Trophoblast cell (in vitro differentiated cells and primary cell): ENCODE results near the gene SLIT3.

Experiments
- DNase-seq, 2 donors: peaks; one replicate each; pipeline ENCODE4 v3.0.0-alpha.2; 2016
- H2AFZ ChIP-seq: 2 replicates; pipeline ENCODE4 v1.6.1; 2013; ENCODE audit warnings: low read length, moderate library complexity, mild to moderate bottlenecking; ENCODE audit not compliant: insufficient read depth, poor library complexity
- H2AK5ac ChIP-seq: 2 replicates; pipeline ENCODE4 v1.6.1; 2013; ENCODE audit warnings: mild to moderate bottlenecking, low read length
- H2BK120ac ChIP-seq: 2 replicates; pipeline ENCODE4 v1.6.1; 2013; ENCODE audit warnings: low read length, mild to moderate bottlenecking, moderate library complexity; ENCODE audit not compliant: insufficient read depth, poor library complexity
- H2BK12ac ChIP-seq: 2 replicates; pipeline ENCODE4 v1.6.1; 2013; ENCODE audit warnings: mild to moderate bottlenecking, low read length, moderate library complexity
- H2BK5ac ChIP-seq: 2 replicates; pipeline ENCODE4 v1.6.1; 2013; ENCODE audit warnings: low read length, low read depth, moderate library complexity, mild to moderate bottlenecking; ENCODE audit not compliant: poor library complexity
- H3K14ac ChIP-seq: 2 replicates; pipeline ENCODE4 v1.6.1; 2013; ENCODE audit warnings: mild to moderate bottlenecking, low read length
- H3K18ac ChIP-seq: 2 replicates; pipeline ENCODE4 v1.6.1; 2013; ENCODE audit warnings: mild to moderate bottlenecking, low read length
- H3K23ac ChIP-seq: 2 replicates; pipeline ENCODE4 v1.6.1; 2013; ENCODE audit warnings: low read length
- H3K27ac ChIP-seq: 2 replicates; pipeline ENCODE4 v1.5.1; 2013; ENCODE audit warnings: low read depth, mild to moderate bottlenecking, inconsistent platforms, low read length, moderate library complexity
- H3K27me3 ChIP-seq: 2 replicates; pipeline ENCODE4 v1.6.1; 2013; ENCODE audit warnings: inconsistent platforms, mild to moderate bottlenecking, low read length, moderate library complexity; ENCODE audit not compliant: insufficient read depth
- H3K36me3 ChIP-seq, 2 experiments: 1 replicate in 1 of 2; 2 replicates in 1 of 2; pipeline ENCODE4 v1.6.1; 2013; ENCODE audit warnings: low read length in 2 of 2, mild to moderate bottlenecking in 2 of 2, moderate library complexity in 1 of 2; ENCODE audit not compliant: insufficient read depth in 2 of 2, control insufficient read depth in 1 of 2
- H3K4ac ChIP-seq: 2 replicates; pipeline ENCODE4 v1.6.1; 2013; ENCODE audit warnings: low read depth, mild to moderate bottlenecking, low read length, moderate library complexity
- H3K4me1 ChIP-seq, 2 experiments: 1 replicate in 1 of 2; 2 replicates in 1 of 2; pipeline ENCODE4 v1.6.1; 2013; ENCODE audit warnings: low read length in 2 of 2, mild to moderate bottlenecking in 2 of 2, moderate library complexity in 1 of 2; ENCODE audit not compliant: insufficient read depth in 2 of 2, control insufficient read depth in 1 of 2
- H3K4me2 ChIP-seq: 2 replicates; pipeline ENCODE4 v1.6.1; 2013; ENCODE audit warnings: inconsistent platforms, mild to moderate bottlenecking, low read length, moderate library complexity
- H3K4me3 ChIP-seq: 2 replicates; pipeline ENCODE4 v1.5.1; 2013; ENCODE audit warnings: mild to moderate bottlenecking, low read depth, low read length, inconsistent platforms
- H3K79me1 ChIP-seq: one replicate; pipeline ENCODE4 v1.6.1; 2013; ENCODE audit warnings: low read length
- H3K79me2 ChIP-seq: 2 replicates; pipeline ENCODE4 v1.6.1; 2013; ENCODE audit warnings: low read length, mild to moderate bottlenecking; ENCODE audit not compliant: control insufficient read depth, insufficient read depth, poor library complexity
- H3K9ac ChIP-seq: 2 replicates; pipeline ENCODE4 v1.6.1; 2013; ENCODE audit warnings: mild to moderate bottlenecking, low read length
- H3K9me3 ChIP-seq: 2 replicates; pipeline ENCODE4 v1.6.1; 2013; ENCODE audit warnings: low read depth, mild to moderate bottlenecking, control low read depth, inconsistent platforms, low read length; ENCODE audit not compliant: insufficient read depth
- H4K12ac ChIP-seq: 2 replicates; pipeline ENCODE4 v1.6.1; 2013; ENCODE audit warnings: low read depth, mild to moderate bottlenecking, low read length, moderate library complexity
- H4K8ac ChIP-seq: 2 replicates; pipeline ENCODE4 v1.6.1; 2013; ENCODE audit warnings: low read depth, mild to moderate bottlenecking, low read length, moderate library complexity
- H4K91ac ChIP-seq: one replicate; pipeline ENCODE4 v1.6.1; 2013; ENCODE audit warnings: low read depth, mild to moderate bottlenecking, low read length, moderate library complexity
- WGBS: extraction: QIAGEN DNeasy Blood & Tissue Kit; methylation state at CpG from one replicate; pipeline ENCODE4 v1.1.7; 2013; ENCODE audit warnings: missing lambda C conversion rate; ENCODE audit not compliant: insufficient read length, insufficient coverage; ENCODE audit errors: extremely low coverage; 5-methylcytosine and 5-hydroxymethylcytosine counted together

SLIT3 gene

GRCh38 chr5:168693297-168693696 is 607.6 kb downstream of the SLIT3 start:
- H3K36me3 ChIP-seq, result peaks cover 10 to 17% of the 10 kb centered on the region in 2 experiments
- no peak for DNase-seq
- no peak overlapping the region for H4K91ac ChIP-seq
- H3K4ac ChIP-seq, result no peak overlapping the region
- no peak overlapping the region for H3K9ac ChIP-seq
- H3K79me2 ChIP-seq, result no peaks in the 10 kb centered on the region
- no peak overlapping the region for H2BK12ac ChIP-seq
- H3K18ac ChIP-seq, result no peak overlapping the region
- H3K27ac ChIP-seq, result no peak overlapping the region
- no peak overlapping the region for H3K14ac ChIP-seq
- H2AFZ ChIP-seq, result no peak overlapping the region
- H3K4me2 ChIP-seq, result peak overlapping the region; percentile 27
- no peaks in the 10 kb centered on the region for H3K27me3 ChIP-seq
- no peak overlapping the region for H4K12ac ChIP-seq
- no peak overlapping the region for H2BK5ac ChIP-seq
- H3K4me3 ChIP-seq, result no peak overlapping the region
- no peak overlapping the region for H3K23ac ChIP-seq
- peaks cover 8 to 19% of the 10 kb centered on the region in 2 experiments for H3K4me1 ChIP-seq
- no CpG with 5 or more reads among the region's 5 CpGs for WGBS
- H2BK120ac ChIP-seq, result no peak overlapping the region
- no peak overlapping the region for H2AK5ac ChIP-seq
- H3K79me1 ChIP-seq, result no peaks in the 10 kb centered on the region
- H3K9me3 ChIP-seq, result no peaks in the 10 kb centered on the region
- no peak overlapping the region for H4K8ac ChIP-seq

DNA sequence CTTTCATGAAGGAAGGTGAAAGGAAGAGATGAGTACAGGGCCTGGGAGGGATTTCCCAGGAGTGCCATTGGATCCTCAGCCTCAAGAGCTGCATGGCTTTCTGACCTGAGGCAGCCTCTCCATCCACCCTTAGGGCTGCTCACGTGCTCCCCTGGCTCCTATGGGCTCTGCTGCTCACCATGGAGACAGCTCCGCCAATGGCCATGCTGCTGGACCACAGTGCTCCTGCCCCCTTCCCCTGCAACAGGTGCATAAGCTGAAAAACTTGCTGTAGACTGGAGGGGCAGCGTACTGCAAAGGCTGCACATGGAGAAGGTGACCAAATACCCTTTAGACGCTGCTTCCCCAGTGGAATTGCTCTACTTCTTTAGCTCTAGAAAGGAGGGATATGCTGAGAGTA is 609.0 kb downstream of the SLIT3 start:
- H2BK5ac ChIP-seq, result no peak overlapping the region
- H3K27ac ChIP-seq, result no peak overlapping the region
- no peak overlapping the region for H3K23ac ChIP-seq
- H2AFZ ChIP-seq, result no peak overlapping the region
- no peak overlapping the region for H4K91ac ChIP-seq
- H3K27me3 ChIP-seq, result no peaks in the 10 kb centered on the region
- no peak overlapping the region for H4K8ac ChIP-seq
- no peak overlapping the region for H3K4me2 ChIP-seq
- H3K9me3 ChIP-seq, result no peaks in the 10 kb centered on the region
- no peaks in the 10 kb centered on the region for H3K79me2 ChIP-seq
- no peak overlapping the region for H3K14ac ChIP-seq
- H2AK5ac ChIP-seq, result no peak overlapping the region
- H3K79me1 ChIP-seq, result no peaks in the 10 kb centered on the region
- H3K18ac ChIP-seq, result no peak overlapping the region
- no peak overlapping the region for H3K9ac ChIP-seq
- peaks cover 8 to 19% of the 10 kb centered on the region in 2 experiments for H3K4me1 ChIP-seq
- DNase-seq, result no peak
- no peak overlapping the region for H3K4ac ChIP-seq
- H2BK12ac ChIP-seq, result no peak overlapping the region
- H4K12ac ChIP-seq, result no peak overlapping the region
- H3K36me3 ChIP-seq, result peaks cover 12 to 23% of the 10 kb centered on the region in 2 experiments
- no peak overlapping the region for H2BK120ac ChIP-seq
- no CpG with 5 or more reads among the region's 4 CpGs for WGBS
- H3K4me3 ChIP-seq, result no peak overlapping the region

DNA sequence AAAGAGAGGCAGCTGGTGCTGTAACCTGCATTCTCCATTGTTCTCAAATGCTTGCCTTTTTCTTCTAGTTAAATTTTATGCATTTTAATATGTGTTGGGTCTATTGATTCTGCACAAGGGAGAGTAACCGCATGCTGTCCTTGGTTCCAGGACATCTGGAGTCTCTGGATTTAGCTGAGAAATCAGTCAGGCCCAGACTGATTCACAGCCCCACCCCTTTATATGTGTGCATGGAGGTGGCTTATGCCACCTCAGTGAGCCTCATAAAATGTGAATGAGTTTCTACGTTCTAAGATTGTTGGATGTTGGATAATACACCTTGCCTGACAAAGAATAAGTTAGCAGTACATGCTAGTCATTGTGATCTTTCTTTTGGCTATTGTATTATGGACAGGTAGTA is 611.7 kb downstream of the SLIT3 start:
- Histone ChIP-seq H2BK5ac (no peak overlapping the region), H2BK120ac (no peak overlapping the region), H4K91ac (no peak overlapping the region), H3K27ac (no peak overlapping the region), H3K4me3 (no peak overlapping the region), H3K4me1 (peaks cover 6 to 12% of the 10 kb centered on the region in 2 experiments), H3K9ac (no peak overlapping the region), H3K79me2 (no peaks in the 10 kb centered on the region), H4K12ac (no peak overlapping the region), H4K8ac (no peak overlapping the region), H3K14ac (no peak overlapping the region), H2AK5ac (no peak overlapping the region), H2AFZ (no peak overlapping the region), H3K27me3 (no peaks in the 10 kb centered on the region), H3K18ac (no peak overlapping the region), H3K9me3 (no peaks in the 10 kb centered on the region), H3K4me2 (no peak overlapping the region), H3K4ac (no peak overlapping the region), H3K79me1 (no peaks in the 10 kb centered on the region), H2BK12ac (no peak overlapping the region), H3K23ac (no peak overlapping the region), H3K36me3 (peaks cover 17 to 35% of the 10 kb centered on the region in 2 experiments)
- WGBS, result no CpG with 5 or more reads among the region's 2 CpGs
- DNase-seq, result no peak

GRCh38 chr5:168686837-168687236 is 614.1 kb downstream of the SLIT3 start:
- H3K4me1 ChIP-seq, result no peaks in the 10 kb centered on the region
- no peak overlapping the region for H4K91ac ChIP-seq
- no peak overlapping the region for H2BK5ac ChIP-seq
- H3K79me1 ChIP-seq, result no peaks in the 10 kb centered on the region
- no peak overlapping the region for H2AFZ ChIP-seq
- no peak overlapping the region for H4K12ac ChIP-seq
- no CpG with 5 or more reads among the region's 7 CpGs for WGBS
- H3K14ac ChIP-seq, result no peak overlapping the region
- H3K9me3 ChIP-seq, result no peaks in the 10 kb centered on the region
- no peak overlapping the region for H3K27ac ChIP-seq
- no peak overlapping the region for H3K4me2 ChIP-seq
- H2AK5ac ChIP-seq, result no peak overlapping the region
- no peak overlapping the region for H3K18ac ChIP-seq
- no peaks in the 10 kb centered on the region for H3K27me3 ChIP-seq
- H2BK120ac ChIP-seq, result no peak overlapping the region
- H3K4me3 ChIP-seq, result no peak overlapping the region
- H3K9ac ChIP-seq, result no peak overlapping the region
- no peaks in the 10 kb centered on the region for H3K79me2 ChIP-seq
- DNase-seq, result no peak
- H3K4ac ChIP-seq, result no peak overlapping the region
- no peak overlapping the region for H4K8ac ChIP-seq
- no peak overlapping the region for H3K23ac ChIP-seq
- peaks cover 17 to 38% of the 10 kb centered on the region in 2 experiments for H3K36me3 ChIP-seq
- no peak overlapping the region for H2BK12ac ChIP-seq
